Neuronal stem cell (in vitro differentiated cells): ENCODE measurements around the gene DHRS4L2.
"Not testable (repeated sequence)": the region's sequence is repeated elsewhere in the genome, so short reads cannot be mapped to it uniquely, and the experiment has no call there.

Experiments used
- DNase-seq: peaks from one replicate; pipeline ENCODE4 v3.0.0-alpha.2; 2013; ENCODE audit warnings: low spot score
- H2AFZ ChIP-seq: one replicate; pipeline ENCODE4 v1.6.1; 2013; ENCODE audit warnings: mild to moderate bottlenecking, low read length, inconsistent platforms
- H2AK5ac ChIP-seq: 2 replicates; pipeline ENCODE4 v1.6.1; 2013; ENCODE audit warnings: low read depth, mild to moderate bottlenecking, inconsistent platforms, low read length, moderate library complexity, mixed read lengths
- H2BK120ac ChIP-seq: 2 replicates; pipeline ENCODE4 v1.6.1; 2013; ENCODE audit warnings: low read depth, mild to moderate bottlenecking, inconsistent platforms, low read length, moderate library complexity, mixed read lengths
- H2BK12ac ChIP-seq: one replicate; pipeline ENCODE4 v1.6.1; 2013; ENCODE audit warnings: low read length, inconsistent platforms
- H2BK15ac ChIP-seq: 2 replicates; pipeline ENCODE4 v1.6.1; 2013; ENCODE audit warnings: mild to moderate bottlenecking, low read length, inconsistent platforms, mixed read lengths
- H2BK5ac ChIP-seq: one replicate; pipeline ENCODE4 v1.6.1; 2013; ENCODE audit warnings: inconsistent platforms, mild to moderate bottlenecking, low read length, moderate library complexity
- H3K14ac ChIP-seq: one replicate; pipeline ENCODE4 v1.6.1; 2013; ENCODE audit warnings: low read length, inconsistent platforms
- H3K18ac ChIP-seq: 2 replicates; pipeline ENCODE4 v1.6.1; 2013; ENCODE audit warnings: low read length, inconsistent platforms
- H3K23ac ChIP-seq: 2 replicates; pipeline ENCODE4 v1.6.1; 2013; ENCODE audit warnings: low read depth, mild to moderate bottlenecking, mixed read lengths, low read length, inconsistent platforms; ENCODE audit not compliant: poor library complexity
- H3K27ac ChIP-seq: replicated peaks from 3 replicates; pipeline ENCODE4 v1.5.1; 2013; ENCODE audit warnings: low read length, inconsistent platforms
- H3K27me3 ChIP-seq, 3 experiments: 2 replicates each; pipeline ENCODE4 v1.6.1; 2013; ENCODE audit warnings: low read length in 3 of 3, mild to moderate bottlenecking in 2 of 3, inconsistent platforms in 1 of 3, low read depth in 1 of 3, mixed read lengths in 1 of 3, moderate library complexity in 1 of 3; ENCODE audit not compliant: control insufficient read depth in 3 of 3, insufficient read depth in 3 of 3
- H3K36me3 ChIP-seq, 2 donors: replicated peaks in 1 of 2; 2 replicates each; pipeline ENCODE4 v1.6.1; 2013; ENCODE audit warnings: low read length in 2 of 2; ENCODE audit not compliant: control insufficient read depth in 2 of 2, insufficient read depth in 2 of 2
- H3K4ac ChIP-seq: 2 replicates; pipeline ENCODE4 v1.6.1; 2013; ENCODE audit warnings: inconsistent platforms, mild to moderate bottlenecking, low read length, moderate library complexity
- H3K4me1 ChIP-seq, 2 donors: 1 replicate in 1 of 2; 2 replicates in 1 of 2; pipeline ENCODE4 v1.6.1; 2013; ENCODE audit warnings: low read length in 2 of 2, low read depth in 1 of 2; ENCODE audit not compliant: control insufficient read depth in 2 of 2, insufficient read depth in 1 of 2
- H3K4me2 ChIP-seq: one replicate; pipeline ENCODE4 v1.6.1; 2013; ENCODE audit warnings: mild to moderate bottlenecking, low read length, inconsistent platforms; ENCODE audit not compliant: insufficient read depth, poor library complexity, severe bottlenecking
- H3K4me3 ChIP-seq, 2 donors: 2 replicates each; pipeline ENCODE4 v1.5.1; 2013; ENCODE audit warnings: low read length in 2 of 2, mild to moderate bottlenecking in 2 of 2, inconsistent platforms in 1 of 2, moderate library complexity in 1 of 2
- H3K79me1 ChIP-seq: one replicate; pipeline ENCODE4 v1.6.1; 2013; ENCODE audit warnings: low read depth, mild to moderate bottlenecking, inconsistent platforms, low read length, moderate library complexity
- H3K9ac ChIP-seq: one replicate; pipeline ENCODE4 v1.6.1; 2013; ENCODE audit warnings: mild to moderate bottlenecking, low read depth, low read length, inconsistent platforms; ENCODE audit not compliant: poor library complexity
- H3K9me3 ChIP-seq, 2 donors: replicated peaks in 1 of 2; 2 replicates each; pipeline versions ENCODE3 to v1.6.1; 2013; ENCODE audit warnings: low read length in 2 of 2, mild to moderate bottlenecking in 2 of 2, inconsistent platforms in 1 of 2, low read depth in 1 of 2, mixed read lengths in 1 of 2, moderate library complexity in 1 of 2; ENCODE audit not compliant: control insufficient read depth in 2 of 2, insufficient read depth in 1 of 2
- H4K8ac ChIP-seq: one replicate; pipeline ENCODE4 v1.6.1; 2013; ENCODE audit warnings: low read depth, mild to moderate bottlenecking, inconsistent platforms, low read length, moderate library complexity
- H4K91ac ChIP-seq: one replicate; pipeline ENCODE4 v1.6.1; 2013; ENCODE audit warnings: low read length, low read depth, mild to moderate bottlenecking, inconsistent platforms; ENCODE audit not compliant: poor library complexity
- WGBS, 2 donors: extraction: QIAGEN DNeasy Blood & Tissue Kit; methylation state at CpG; one replicate each; pipeline ENCODE4 v1.1.7; 2013; ENCODE audit warnings: missing lambda C conversion rate in 2 of 2, mixed read lengths in 1 of 2; ENCODE audit not compliant: insufficient read length in 2 of 2, insufficient replicate concordance in 1 of 2; ENCODE audit errors: extremely low coverage in 2 of 2; 5-methylcytosine and 5-hydroxymethylcytosine counted together

Gene DHRS4L2

GRCh38 chr14:23951590-23952201, 37.0 kb upstream of the DHRS4L2 start:
- H3K27me3 ChIP-seq = no peaks in the 10 kb centered on the region
- H4K8ac ChIP-seq = no peak overlapping the region
- H3K9ac ChIP-seq = no peak overlapping the region
- DNase-seq = no peak
- peaks cover 0 to 3% of the 10 kb centered on the region in 2 donors for H3K36me3 ChIP-seq
- peaks cover 2 to 5% of the 10 kb centered on the region in 2 donors for H3K4me1 ChIP-seq
- H3K4ac ChIP-seq = no peak overlapping the region
- no peak overlapping the region for H4K91ac ChIP-seq
- H3K27ac ChIP-seq = no peak overlapping the region
- H2BK5ac ChIP-seq = no peak overlapping the region
- H2AFZ ChIP-seq = no peak overlapping the region
- H3K18ac ChIP-seq = no peak overlapping the region
- H3K23ac ChIP-seq = no peak overlapping the region
- WGBS, 2 donors = no CpG with 5 or more reads among the region's 8 CpGs
- no peaks in the 10 kb centered on the region for H3K79me1 ChIP-seq
- no peak overlapping the region for H3K4me2 ChIP-seq
- no peak overlapping the region for H3K14ac ChIP-seq
- no peak overlapping the region for H2BK15ac ChIP-seq
- H2BK120ac ChIP-seq = no peak overlapping the region
- no peak overlapping the region for H3K4me3 ChIP-seq
- H2BK12ac ChIP-seq = no peak overlapping the region
- H2AK5ac ChIP-seq = no peak overlapping the region
- peaks cover 0 to 7% of the 10 kb centered on the region in 2 donors for H3K9me3 ChIP-seq

- not testable (repeated sequence) for H3K9ac ChIP-seq, H4K8ac ChIP-seq, H2BK15ac ChIP-seq, H4K91ac ChIP-seq, H3K79me1 ChIP-seq, H3K18ac ChIP-seq, H2BK120ac ChIP-seq, H3K27ac ChIP-seq, H3K14ac ChIP-seq, H2BK12ac ChIP-seq, H3K27me3 ChIP-seq, H2BK5ac ChIP-seq, H3K23ac ChIP-seq, H3K4ac ChIP-seq, H3K36me3 ChIP-seq, H3K4me1 ChIP-seq, H2AK5ac ChIP-seq, DNase-seq, H3K9me3 ChIP-seq
- H3K4me2 ChIP-seq = peak overlapping the region; percentile 63
- H3K4me3 ChIP-seq = peak overlapping the region; percentile 84 to 89
- no CpG with 5 or more reads among the region's 6 CpGs for WGBS, 2 donors
- H2AFZ ChIP-seq = peak overlapping the region; percentile 92
These were observed 35.6 kb upstream of the DHRS4L2 start for GRCh38 chr14:23953116-23953463.

GRCh38 chr14:23953464-23954278, 35.1 kb upstream of the DHRS4L2 start, which contains the start of gene DHRS4:
TSS of gene DHRS4 (plus strand) at chr14:23953770. CDS start at chr14:23953789, 19 bp downstream.
- peak within 1 kb of the TSS; percentile 63 for H3K4me2 ChIP-seq
- no peak within 1 kb of the TSS for H2BK120ac ChIP-seq
- peaks cover 0 to 3% of the 10 kb centered on the region in 2 donors for H3K36me3 ChIP-seq
- no peak within 1 kb of the TSS for H4K91ac ChIP-seq
- no peaks in the 10 kb centered on the region for H3K79me1 ChIP-seq
- H3K27me3 ChIP-seq = no peaks in the 10 kb centered on the region
- H3K4me3 ChIP-seq = peak within 1 kb of the TSS; percentile 84 to 89
- H3K9me3 ChIP-seq = peaks cover 0 to 7% of the 10 kb centered on the region in 2 donors
- H2BK12ac ChIP-seq = no peak within 1 kb of the TSS
- peak within 1 kb of the TSS; percentile 92 for H2AFZ ChIP-seq
- no peak within 1 kb of the TSS for H4K8ac ChIP-seq
- H3K4me1 ChIP-seq = peaks cover 2 to 5% of the 10 kb centered on the region in 2 donors
- no peak within 1 kb of the TSS for H2AK5ac ChIP-seq
- H3K18ac ChIP-seq = peak within 1 kb of the TSS; percentile 77
- peak; percentile 78 for DNase-seq
- H3K9ac ChIP-seq = peak within 1 kb of the TSS; percentile 87
- no peak within 1 kb of the TSS for H3K14ac ChIP-seq
- peak within 1 kb of the TSS; percentile 52 for H3K27ac ChIP-seq
- H2BK15ac ChIP-seq = no peak within 1 kb of the TSS
- no CpG with 5 or more reads among the region's 44 CpGs for WGBS, 2 donors
- no peak within 1 kb of the TSS for H2BK5ac ChIP-seq
- no peak within 1 kb of the TSS for H3K23ac ChIP-seq
- H3K4ac ChIP-seq = no peak within 1 kb of the TSS

GRCh38 chr14:23954279-23954614, 34.5 kb upstream of the DHRS4L2 start:
- H3K27me3 ChIP-seq, H3K9ac ChIP-seq, H2BK12ac ChIP-seq, H3K4me1 ChIP-seq, DNase-seq, H3K27ac ChIP-seq, H2AK5ac ChIP-seq, H4K8ac ChIP-seq, H3K23ac ChIP-seq, H4K91ac ChIP-seq, H3K4ac ChIP-seq, H2BK15ac ChIP-seq, H3K14ac ChIP-seq, H3K79me1 ChIP-seq, H3K36me3 ChIP-seq, H2BK120ac ChIP-seq, H2BK5ac ChIP-seq, H3K18ac ChIP-seq, H3K4me2 ChIP-seq, H3K9me3 ChIP-seq: not testable (repeated sequence)
- peak overlapping the region; percentile 92 for H2AFZ ChIP-seq
- H3K4me3 ChIP-seq = peak overlapping the region in 1 of 2 donors; percentile 84
- WGBS, 2 donors = no CpG with 5 or more reads among the region's 6 CpGs
